MM.1S (cell line): Measurements from ENCODE around the gene ATP8B2.
"Not testable (repeated sequence)": the region's sequence is repeated elsewhere in the genome, so short reads cannot be mapped to it uniquely, and the experiment has no call there.

Source experiments
- DNase-seq: peaks from one replicate; pipeline ENCODE4 v3.0.0-alpha.2; 2015
- H2AFZ ChIP-seq: fragments of 300-600 bp; sonication (generic); 2 replicates; pipeline ENCODE4 v1.6.0; 2016; ENCODE audit warnings: antibody characterized with exemption, low read length
- H3F3A ChIP-seq: fragments of 300-600 bp; sonication (generic); 2 replicates; pipeline ENCODE4 v1.6.1; 2016; ENCODE audit warnings: mild to moderate bottlenecking, antibody characterized with exemption, low read length, moderate library complexity, mixed read lengths; ENCODE audit not compliant: insufficient read depth
- H3K27ac ChIP-seq: fragments of 300-600 bp; sonication (generic); 2 replicates; pipeline ENCODE4 v1.5.1; 2016; ENCODE audit warnings: mild to moderate bottlenecking, low read length
- H3K27me3 ChIP-seq: fragments of 300-600 bp; sonication (generic); replicated peaks from 2 replicates; pipeline ENCODE4 v1.6.0; 2016; ENCODE audit warnings: low read length; ENCODE audit not compliant: insufficient read depth
- H3K36me3 ChIP-seq: fragments of 300-600 bp; sonication (generic); replicated peaks from 2 replicates; pipeline ENCODE4 v1.6.1; 2016; ENCODE audit warnings: mild to moderate bottlenecking, low read length, mixed read lengths; ENCODE audit not compliant: insufficient read depth
- H3K4me1 ChIP-seq: fragments of 300-600 bp; sonication (generic); 2 replicates; pipeline ENCODE4 v1.6.1; 2016; ENCODE audit warnings: low read length, mixed read lengths
- H3K4me2 ChIP-seq: fragments of 300-600 bp; sonication (generic); 2 replicates; pipeline ENCODE4 v1.6.0; 2016; ENCODE audit warnings: low read depth, low read length
- H3K4me3 ChIP-seq: fragments of 300-600 bp; sonication (generic); 2 replicates; pipeline ENCODE4 v1.5.1; 2016; ENCODE audit warnings: low read length, mixed read lengths
- H3K79me2 ChIP-seq: fragments of 300-600 bp; sonication (generic); 2 replicates; pipeline ENCODE4 v1.6.1; 2016; ENCODE audit warnings: mixed run types, low read length, mixed read lengths
- H3K9ac ChIP-seq: fragments of 300-600 bp; sonication (generic); 2 replicates; pipeline ENCODE4 v1.6.1; 2016; ENCODE audit warnings: low read length, mixed read lengths
- H3K9me2 ChIP-seq: fragments of 300-600 bp; sonication (generic); replicated peaks from 2 replicates; pipeline ENCODE4 v1.6.1; 2016; ENCODE audit warnings: mild to moderate bottlenecking, low read length, mixed read lengths; ENCODE audit not compliant: insufficient read depth
- H3K9me3 ChIP-seq: fragments of 300-600 bp; sonication (generic); replicated peaks from 2 replicates; pipeline ENCODE4 v1.6.1; 2016; ENCODE audit warnings: mild to moderate bottlenecking, low read length, mixed read lengths; ENCODE audit not compliant: insufficient read depth
- H4K20me1 ChIP-seq: fragments of 300-600 bp; sonication (generic); 2 replicates; pipeline ENCODE4 v1.6.1; 2016; ENCODE audit warnings: mild to moderate bottlenecking, low read length, moderate library complexity, mixed read lengths; ENCODE audit not compliant: insufficient read depth
- CTCF ChIP-seq: fragments of 300-600 bp; sonication (generic); IDR thresholded peaks from 2 replicates; pipeline ENCODE4 v1.5.1; 2016; ENCODE audit warnings: antibody characterized with exemption, low read length, mixed read lengths
- EZH2 ChIP-seq: fragments of 300-600 bp; sonication (generic); optimal IDR thresholded peaks from 2 replicates; pipeline ENCODE3; 2017; ENCODE audit warnings: low read depth, mild to moderate bottlenecking, antibody characterized with exemption, low read length, mixed read lengths
- EZH2phosphoT487 ChIP-seq: fragments of 300-600 bp; sonication (generic); IDR thresholded peaks from 2 replicates; pipeline ENCODE4 v1.6.1; 2018; ENCODE audit warnings: antibody characterized with exemption, low read length

The ATP8B2 gene

GRCh38 chr1:154335025-154335714 is 9.8 kb downstream of the ATP8B2 start:
- H3K9me2 ChIP-seq = no peaks in the 10 kb centered on the region
- H4K20me1 ChIP-seq = no peaks in the 10 kb centered on the region
- peaks cover 53% of the 10 kb centered on the region for H3K36me3 ChIP-seq
- no peak overlapping the region for H2AFZ ChIP-seq
- peak; percentile 98 for TF ChIP-seq CTCF
- TF ChIP-seq EZH2 = no peak
- H3F3A ChIP-seq = peaks cover 33% of the 10 kb centered on the region
- H3K27me3 ChIP-seq = no peaks in the 10 kb centered on the region
- H3K4me1 ChIP-seq = peaks cover 19% of the 10 kb centered on the region
- peak overlapping the region; percentile 15; the same call in 1 of the 2 replicates for H3K27ac ChIP-seq
- 0 out of 2 replicates have a peak overlapping the region, but pooled peaks have one; percentile 1 for H3K9ac ChIP-seq
- H3K4me3 ChIP-seq = no peak overlapping the region
- DNase-seq = peak; percentile 96
- H3K4me2 ChIP-seq = no peak overlapping the region
- H3K79me2 ChIP-seq = peaks cover 82% of the 10 kb centered on the region
- H3K9me3 ChIP-seq = no peaks in the 10 kb centered on the region

GRCh38 chr1:154337253-154337894 is 12.0 kb downstream of the ATP8B2 start:
- Histone ChIP-seq H3K4me1 (peaks cover 12% of the 10 kb centered on the region), H3K4me2 (no peak overlapping the region), H3K9ac (no peak overlapping the region), H3K4me3 (no peak overlapping the region), H3K27me3 (no peaks in the 10 kb centered on the region), H2AFZ (no peak overlapping the region), H3K9me2 (no peaks in the 10 kb centered on the region), H3K79me2 (peaks cover 76% of the 10 kb centered on the region), H3K9me3 (no peaks in the 10 kb centered on the region), H4K20me1 (no peaks in the 10 kb centered on the region), H3K27ac (no peak overlapping the region), H3F3A (peaks cover 19% of the 10 kb centered on the region), H3K36me3 (peaks cover 50% of the 10 kb centered on the region)
- no peak for TF ChIP-seq CTCF
- TF ChIP-seq EZH2 = no peak
- TF ChIP-seq EZH2phosphoT487 = no peak
- DNase-seq = peak; percentile 5

GRCh38 chr1:154338875-154339274 is 13.6 kb downstream of the ATP8B2 start:
- Histone ChIP-seq H3K4me3 (no peak overlapping the region), H3K36me3 (peaks cover 65% of the 10 kb centered on the region), H3K9ac (no peak overlapping the region), H3K79me2 (peaks cover 71% of the 10 kb centered on the region), H3F3A (peaks cover 14% of the 10 kb centered on the region), H3K9me2 (no peaks in the 10 kb centered on the region), H3K27ac (no peak overlapping the region), H3K27me3 (no peaks in the 10 kb centered on the region), H3K9me3 (no peaks in the 10 kb centered on the region), H3K4me1 (peaks cover 11% of the 10 kb centered on the region), H4K20me1 (no peaks in the 10 kb centered on the region), H3K4me2 (no peak overlapping the region), H2AFZ (no peak overlapping the region)
- DNase-seq = no peak
- no peak for TF ChIP-seq EZH2phosphoT487

GRCh38 chr1:154341366-154341765 is 16.0 kb downstream of the ATP8B2 start:
- not testable (repeated sequence) for H3K9me3 ChIP-seq, H4K20me1 ChIP-seq, H3K4me3 ChIP-seq, H2AFZ ChIP-seq, H3K9me2 ChIP-seq, H3K9ac ChIP-seq, H3K27me3 ChIP-seq, H3F3A ChIP-seq, H3K4me2 ChIP-seq, H3K4me1 ChIP-seq, H3K27ac ChIP-seq
- peak; percentile 3 for DNase-seq
- H3K36me3 ChIP-seq = peaks cover 69% of the 10 kb centered on the region
- peaks cover 67% of the 10 kb centered on the region for H3K79me2 ChIP-seq
